CD4-positive, alpha-beta T cell treated with Interleukin-1 beta for 1 hour (primary cell): ENCODE results near the gene SLC39A2.
"Not testable (repeated sequence)": the region's sequence is repeated elsewhere in the genome, so short reads cannot be mapped to it uniquely, and the experiment has no call there.

Source experiments
- DNase-seq, 2 donors: peaks; one replicate each; pipeline ENCODE4 v3.0.0-alpha.2; 2020 to 2022

SLC39A2 gene

GRCh38 chr14:20998674-20999366 lies at the start of gene SLC39A2:
Gene SLC39A2, plus strand, starts transcription at chr14:20999293. Its CDS starts 154 bp downstream, at chr14:20999447.
- no peak for DNase-seq

GRCh38 chr14:20954736-20955537 lies 44.2 kb upstream of the SLC39A2 start, which contains the start of gene RNASE2:
Gene RNASE2, plus strand, starts transcription at chr14:20955487. Its CDS starts 285 bp downstream, at chr14:20955772.
- not testable (repeated sequence) for DNase-seq

- DNase-seq: peak in 1 of 2 donors; percentile 11
Observed at GRCh38 chr14:20955538-20955873, 43.6 kb upstream of the SLC39A2 start.

- DNase-seq: no peak
Observed at GRCh38 chr14:20956376-20956976, 42.6 kb upstream of the SLC39A2 start.

- not testable (repeated sequence) for DNase-seq
Observed at GRCh38 chr14:20958946-20959345, 40.1 kb upstream of the SLC39A2 start.

- DNase-seq: no peak
Observed at GRCh38 chr14:20969336-20969735, 29.8 kb upstream of the SLC39A2 start.

GRCh38 chr14:20970647-20970982 lies 28.5 kb upstream of the SLC39A2 start:
- no peak for DNase-seq

- DNase-seq: peak; percentile 80 to 82
Observed at GRCh38 chr14:20970983-20971704, 27.9 kb upstream of the SLC39A2 start.

- no peak for DNase-seq
Observed at GRCh38 chr14:20971705-20972021, 27.4 kb upstream of the SLC39A2 start.

- DNase-seq: no peak
Observed at GRCh38 chr14:20973501-20973900, 25.6 kb upstream of the SLC39A2 start.

GRCh38 chr14:20976291-20976690 lies 22.8 kb upstream of the SLC39A2 start:
- DNase-seq: no peak

GRCh38 chr14:20978687-20979086 lies 20.4 kb upstream of the SLC39A2 start:
- no peak for DNase-seq

GRCh38 chr14:20980906-20981305 lies 18.2 kb upstream of the SLC39A2 start:
- no peak for DNase-seq

- DNase-seq: no peak
Observed at GRCh38 chr14:20982646-20983369, 16.3 kb upstream of the SLC39A2 start.

GRCh38 chr14:20985650-20986049 lies 13.4 kb upstream of the SLC39A2 start:
- not testable (repeated sequence) for DNase-seq

GRCh38 chr14:20986811-20987210 lies 12.3 kb upstream of the SLC39A2 start:
- peak in 1 of 2 donors; percentile 10 for DNase-seq

GRCh38 chr14:20988717-20989470 lies 10.2 kb upstream of the SLC39A2 start:
- no peak for DNase-seq

GRCh38 chr14:20989471-20989786 lies 9.7 kb upstream of the SLC39A2 start:
- DNase-seq: no peak

GRCh38 chr14:20989787-20990600 lies 9.1 kb upstream of the SLC39A2 start, which contains the start of gene METTL17:
Gene METTL17, plus strand, starts transcription at chr14:20989980. Its CDS starts 23 bp downstream, at chr14:20990003.
- DNase-seq: peak; percentile 88 to 89

- no peak for DNase-seq
Observed at GRCh38 chr14:20996521-20996920, 2.6 kb upstream of the SLC39A2 start.

- no peak for DNase-seq
Observed at GRCh38 chr14:20997115-20997514, 2.0 kb upstream of the SLC39A2 start.
